ENCODE measurements around the gene CEP164.

DNA sequence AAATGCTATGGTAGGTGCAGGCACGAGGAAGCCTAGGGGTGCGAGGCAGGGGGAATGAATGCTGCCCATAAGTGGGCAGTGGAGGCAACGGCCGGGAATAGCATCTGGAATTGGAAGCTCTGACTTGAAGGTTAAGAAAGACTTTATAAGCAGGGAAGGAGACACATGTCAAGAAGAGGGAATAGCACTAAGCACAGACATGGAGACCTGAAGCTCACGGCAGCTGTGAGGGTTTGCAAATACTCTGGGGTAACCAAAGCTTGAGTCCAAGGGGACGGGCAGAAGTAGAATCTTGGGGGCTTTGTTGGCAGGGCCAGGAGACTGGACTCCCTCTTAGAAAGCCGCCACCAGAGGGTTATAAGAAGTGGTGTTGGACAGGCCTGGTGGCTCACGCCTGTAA lies 112.6 kb downstream of the CEP164 start:
- TF ChIP-seq, protein P1, sequence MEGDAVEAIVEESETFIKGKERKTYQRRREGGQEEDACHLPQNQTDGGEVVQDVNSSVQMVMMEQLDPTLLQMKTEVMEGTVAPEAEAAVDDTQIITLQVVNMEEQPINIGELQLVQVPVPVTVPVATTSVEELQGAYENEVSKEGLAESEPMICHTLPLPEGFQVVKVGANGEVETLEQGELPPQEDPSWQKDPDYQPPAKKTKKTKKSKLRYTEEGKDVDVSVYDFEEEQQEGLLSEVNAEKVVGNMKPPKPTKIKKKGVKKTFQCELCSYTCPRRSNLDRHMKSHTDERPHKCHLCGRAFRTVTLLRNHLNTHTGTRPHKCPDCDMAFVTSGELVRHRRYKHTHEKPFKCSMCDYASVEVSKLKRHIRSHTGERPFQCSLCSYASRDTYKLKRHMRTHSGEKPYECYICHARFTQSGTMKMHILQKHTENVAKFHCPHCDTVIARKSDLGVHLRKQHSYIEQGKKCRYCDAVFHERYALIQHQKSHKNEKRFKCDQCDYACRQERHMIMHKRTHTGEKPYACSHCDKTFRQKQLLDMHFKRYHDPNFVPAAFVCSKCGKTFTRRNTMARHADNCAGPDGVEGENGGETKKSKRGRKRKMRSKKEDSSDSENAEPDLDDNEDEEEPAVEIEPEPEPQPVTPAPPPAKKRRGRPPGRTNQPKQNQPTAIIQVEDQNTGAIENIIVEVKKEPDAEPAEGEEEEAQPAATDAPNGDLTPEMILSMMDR (conservative IDR thresholded peaks at IDR 0.05) = no peak
- no peak for TF ChIP-seq EZH2 (IDR thresholded peaks at IDR 0.05; ENCODE audit: low read depth)
